H9 (cell line): ENCODE data around the gene AGBL3. TPM values are rescaled to one million over a fixed set of nuclear protein-coding genes. Genes with fewer than 3 reads are reported as not detected.

Source experiments
- DNase-seq: peaks from one replicate; pipeline ENCODE4 v3.0.0-alpha.2; 2017
- H2AFZ ChIP-seq: one replicate; pipeline ENCODE4 v1.6.1; 2013; ENCODE audit warnings: mild to moderate bottlenecking, low read length, control low read depth, moderate library complexity
- H2AK5ac ChIP-seq: 2 replicates; pipeline ENCODE4 v1.6.1; 2013; ENCODE audit warnings: low read length, control low read depth, mixed read lengths; ENCODE audit not compliant: insufficient read length
- H2BK120ac ChIP-seq: one replicate; pipeline ENCODE4 v1.6.1; 2013; ENCODE audit warnings: low read depth, mild to moderate bottlenecking, low read length, control low read depth, inconsistent platforms; ENCODE audit not compliant: poor library complexity, severe bottlenecking
- H2BK12ac ChIP-seq: 2 replicates; pipeline ENCODE4 v1.6.1; 2013; ENCODE audit warnings: low read length, control low read depth, mixed read lengths, low read depth; ENCODE audit not compliant: insufficient read length
- H2BK15ac ChIP-seq: 2 replicates; pipeline ENCODE4 v1.6.1; 2013; ENCODE audit warnings: low read depth, low read length, control low read depth
- H2BK20ac ChIP-seq: one replicate; pipeline ENCODE4 v1.6.1; 2013; ENCODE audit warnings: low read depth, mild to moderate bottlenecking, low read length, control low read depth, inconsistent platforms; ENCODE audit not compliant: poor library complexity, severe bottlenecking
- H2BK5ac ChIP-seq: 2 replicates; pipeline ENCODE4 v1.6.1; 2013; ENCODE audit warnings: low read length, control low read depth, mixed read lengths; ENCODE audit not compliant: insufficient read length
- H3K14ac ChIP-seq: 2 replicates; pipeline ENCODE4 v1.6.1; 2013; ENCODE audit warnings: low read length, control low read depth; ENCODE audit not compliant: insufficient read depth
- H3K18ac ChIP-seq: 2 replicates; pipeline ENCODE4 v1.6.1; 2013; ENCODE audit warnings: low read depth, mild to moderate bottlenecking, mixed read lengths, low read length, control low read depth; ENCODE audit not compliant: insufficient read length
- H3K23ac ChIP-seq: 2 replicates; pipeline ENCODE4 v1.6.1; 2013; ENCODE audit warnings: low read length, control low read depth, mixed read lengths, low read depth; ENCODE audit not compliant: insufficient read length
- H3K23me2 ChIP-seq: 2 replicates; pipeline ENCODE4 v1.6.1; 2013; ENCODE audit warnings: low read depth, mild to moderate bottlenecking, mixed read lengths, low read length, control low read depth; ENCODE audit not compliant: insufficient read length, poor library complexity, severe bottlenecking
- H3K27ac ChIP-seq: 2 replicates; pipeline ENCODE4 v1.5.1; 2013; ENCODE audit warnings: low read length, control low read depth, mixed read lengths, low read depth; ENCODE audit not compliant: insufficient read length
- H3K27me3 ChIP-seq: 2 replicates; pipeline ENCODE4 v1.6.1; 2013; ENCODE audit warnings: low read length, control low read depth, inconsistent platforms; ENCODE audit not compliant: insufficient read depth
- H3K4ac ChIP-seq: 2 replicates; pipeline ENCODE4 v1.6.1; 2013; ENCODE audit warnings: low read depth, mild to moderate bottlenecking, control low read depth, inconsistent platforms, low read length, moderate library complexity
- H3K4me1 ChIP-seq: 2 replicates; pipeline ENCODE4 v1.6.1; 2013; ENCODE audit warnings: low read length, control low read depth, inconsistent platforms; ENCODE audit not compliant: insufficient read depth
- H3K4me2 ChIP-seq: 2 replicates; pipeline ENCODE4 v1.6.1; 2013; ENCODE audit warnings: low read length, control low read depth, mixed read lengths; ENCODE audit not compliant: insufficient read length, insufficient read depth
- H3K56ac ChIP-seq: 2 replicates; pipeline ENCODE4 v1.6.1; 2013; ENCODE audit warnings: low read depth, mild to moderate bottlenecking, mixed read lengths, low read length, control low read depth; ENCODE audit not compliant: insufficient read length
- H3K79me1 ChIP-seq: 2 replicates; pipeline ENCODE4 v1.6.1; 2013; ENCODE audit warnings: low read depth, mild to moderate bottlenecking, moderate library complexity, low read length, control low read depth, inconsistent platforms; ENCODE audit not compliant: insufficient read depth, poor library complexity, severe bottlenecking
- H3K79me2 ChIP-seq: 2 replicates; pipeline ENCODE4 v1.6.1; 2013; ENCODE audit warnings: low read length, control low read depth, inconsistent platforms; ENCODE audit not compliant: insufficient read depth
- H3K9ac ChIP-seq: 2 replicates; pipeline ENCODE4 v1.6.1; 2013; ENCODE audit warnings: low read length, control low read depth, mixed read lengths; ENCODE audit not compliant: insufficient read length; ENCODE audit errors: extremely low read depth
- H3K9me3 ChIP-seq: one replicate; pipeline ENCODE4 v1.6.1; 2013; ENCODE audit warnings: low read depth, low read length, inconsistent platforms; ENCODE audit not compliant: control insufficient read depth
- H3T11ph ChIP-seq: one replicate; pipeline ENCODE4 v1.6.1; 2013; ENCODE audit warnings: mild to moderate bottlenecking, low read length, control low read depth, inconsistent platforms
- H4K20me1 ChIP-seq: one replicate; pipeline ENCODE4 v1.6.1; 2013; ENCODE audit not compliant: control insufficient read depth, insufficient read length, insufficient read depth
- H4K5ac ChIP-seq: 2 replicates; pipeline ENCODE4 v1.6.1; 2013; ENCODE audit warnings: low read depth, mild to moderate bottlenecking, mixed read lengths, low read length, control low read depth; ENCODE audit not compliant: insufficient read length
- H4K8ac ChIP-seq: replicated peaks from 2 replicates; pipeline ENCODE4 v1.6.1; 2013; ENCODE audit warnings: low read length, control low read depth, mixed read lengths, low read depth; ENCODE audit not compliant: insufficient read length
- H4K91ac ChIP-seq: 2 replicates; pipeline ENCODE4 v1.6.1; 2013; ENCODE audit warnings: low read depth, mild to moderate bottlenecking, moderate library complexity, mixed read lengths, low read length, control low read depth; ENCODE audit not compliant: insufficient read length
- H3K27ac Mint-ChIP-seq, 3 experiments: 2 replicates in 2 of 3; 3 replicates in 1 of 3; pipeline ENCODE4 v1.8.0; 2020 to 2021; ENCODE audit warnings: mixed read lengths in 3 of 3, mild to moderate bottlenecking in 1 of 3, moderate library complexity in 1 of 3
- H3K27me3 Mint-ChIP-seq: 2 replicates; pipeline ENCODE4 v1.8.0; 2021; ENCODE audit warnings: low read depth, mild to moderate bottlenecking, moderate library complexity, mixed read lengths
- H3K36me3 Mint-ChIP-seq, 3 experiments: 2 replicates in 2 of 3; 3 replicates in 1 of 3; pipeline ENCODE4 v1.8.0; 2020 to 2021; ENCODE audit warnings: low read depth in 3 of 3, mixed read lengths in 3 of 3; ENCODE audit not compliant: insufficient read depth in 1 of 3
- H3K4me1 Mint-ChIP-seq, 2 experiments: 2 replicates each; pipeline ENCODE4 v1.8.0; 2020; ENCODE audit warnings: mixed read lengths in 2 of 2
- H3K4me3 Mint-ChIP-seq, 2 experiments: 2 replicates in 1 of 2; 3 replicates in 1 of 2; pipeline ENCODE4 v1.8.0; 2020 to 2021; ENCODE audit warnings: mild to moderate bottlenecking in 2 of 2, mixed read lengths in 2 of 2, moderate library complexity in 1 of 2
- H3K9me3 Mint-ChIP-seq, 2 experiments: 2 replicates in 1 of 2; 3 replicates in 1 of 2; pipeline ENCODE4 v1.8.0; 2020; ENCODE audit warnings: mild to moderate bottlenecking in 2 of 2, mixed read lengths in 2 of 2, moderate library complexity in 1 of 2
- WGBS: extraction: QIAGEN DNeasy Blood & Tissue Kit; methylation state at CpG from one replicate; pipeline ENCODE4 v1.1.7; 2013; ENCODE audit warnings: missing lambda C conversion rate, low lambda C conversion rate, mixed read lengths; ENCODE audit not compliant: insufficient read length; ENCODE audit errors: extremely low coverage; 5-methylcytosine and 5-hydroxymethylcytosine counted together
- total RNA-seq: library from RNA; stranded (reverse); gene quantifications from 2 replicates; pipeline ENCODE4 v1.2.1, GENCODE V29; 2021
- TF ChIP-seq, protein P1 (sequence below): fragments of 200-600 bp; sonication (generic); conservative IDR thresholded peaks from 3 replicates; pipeline ENCODE4 v1.8.0; 2021; ENCODE audit warnings: antibody characterized with exemption, mild to moderate bottlenecking

The AGBL3 gene
- total RNA-seq, 1 experiment from 2014 or later, result 2.4 TPM

DNA sequence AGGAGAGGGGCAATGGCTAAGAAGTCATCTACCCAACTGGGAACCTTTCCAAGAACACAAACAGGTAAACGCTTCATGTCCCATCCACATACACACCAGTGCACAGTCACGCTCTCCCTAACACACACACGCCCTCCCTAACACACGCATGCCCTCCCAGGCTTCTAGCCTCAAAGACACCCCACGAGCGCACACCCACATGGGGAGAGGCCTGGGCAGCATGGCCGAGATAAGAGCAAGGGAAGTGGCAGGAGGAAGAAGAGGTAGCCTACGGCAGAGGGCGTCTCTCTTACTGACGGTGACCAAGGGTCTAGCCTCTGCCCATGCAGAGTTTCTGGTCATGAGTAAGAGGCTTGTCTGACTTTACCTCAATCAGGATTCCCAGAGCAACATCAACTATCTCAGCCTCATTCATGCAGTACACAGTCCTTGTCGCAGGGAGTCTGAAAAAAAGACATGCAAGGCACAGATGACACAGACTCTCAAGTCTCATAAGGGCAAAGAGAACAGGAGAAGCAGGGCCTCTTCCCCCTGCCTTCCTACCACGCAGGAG, 181.1 kb downstream of the AGBL3 start:
- Mint-ChIP-seq H3K4me1 (peaks cover 27 to 28% of the 10 kb centered on the region in 2 experiments), H3K27ac (peak overlapping the region in 1 of 3 experiments; percentile 34; a peak in 1 of 7 replicates), H3K4me3 (no peak overlapping the region; a peak in 1 of 5 replicates), H3K27me3 (no peaks in the 10 kb centered on the region), H3K9me3 (peaks cover 6 to 12% of the 10 kb centered on the region in 2 experiments), H3K36me3 (peaks cover 54 to 66% (median 64%) of the 10 kb centered on the region in 3 experiments)
- Histone ChIP-seq H4K8ac (no peak overlapping the region), H3K9me3 (no peaks in the 10 kb centered on the region), H3K18ac (no peak overlapping the region), H3K23ac (no peak overlapping the region), H3T11ph (no peak overlapping the region), H4K5ac (no peak overlapping the region), H3K4me1 (0 out of 2 replicates have a peak, but pooled peaks cover 2% of the 10 kb centered on the region), H2BK5ac (no peak overlapping the region), H2BK12ac (no peak overlapping the region), H3K79me2 (no peaks in the 10 kb centered on the region; the same call in 1 of the 2 replicates), H2BK120ac (no peak overlapping the region), H3K4me2 (no peak overlapping the region), H3K79me1 (no peaks in the 10 kb centered on the region), H3K27me3 (no peaks in the 10 kb centered on the region), H4K91ac (no peak overlapping the region), H3K9ac (no peak overlapping the region), H3K27ac (no peak overlapping the region), H4K20me1 (no peaks in the 10 kb centered on the region), H2BK20ac (no peak overlapping the region), H3K23me2 (peaks cover 8% of the 10 kb centered on the region), H2BK15ac (no peak overlapping the region), H2AFZ (no peak overlapping the region), H3K4ac (no peak overlapping the region), H3K14ac (no peak overlapping the region), H2AK5ac (no peak overlapping the region), H3K56ac (no peak overlapping the region)
- no peak for DNase-seq
- TF ChIP-seq, protein P1, sequence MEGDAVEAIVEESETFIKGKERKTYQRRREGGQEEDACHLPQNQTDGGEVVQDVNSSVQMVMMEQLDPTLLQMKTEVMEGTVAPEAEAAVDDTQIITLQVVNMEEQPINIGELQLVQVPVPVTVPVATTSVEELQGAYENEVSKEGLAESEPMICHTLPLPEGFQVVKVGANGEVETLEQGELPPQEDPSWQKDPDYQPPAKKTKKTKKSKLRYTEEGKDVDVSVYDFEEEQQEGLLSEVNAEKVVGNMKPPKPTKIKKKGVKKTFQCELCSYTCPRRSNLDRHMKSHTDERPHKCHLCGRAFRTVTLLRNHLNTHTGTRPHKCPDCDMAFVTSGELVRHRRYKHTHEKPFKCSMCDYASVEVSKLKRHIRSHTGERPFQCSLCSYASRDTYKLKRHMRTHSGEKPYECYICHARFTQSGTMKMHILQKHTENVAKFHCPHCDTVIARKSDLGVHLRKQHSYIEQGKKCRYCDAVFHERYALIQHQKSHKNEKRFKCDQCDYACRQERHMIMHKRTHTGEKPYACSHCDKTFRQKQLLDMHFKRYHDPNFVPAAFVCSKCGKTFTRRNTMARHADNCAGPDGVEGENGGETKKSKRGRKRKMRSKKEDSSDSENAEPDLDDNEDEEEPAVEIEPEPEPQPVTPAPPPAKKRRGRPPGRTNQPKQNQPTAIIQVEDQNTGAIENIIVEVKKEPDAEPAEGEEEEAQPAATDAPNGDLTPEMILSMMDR, result no peak
- no CpG with 5 or more reads among the region's 12 CpGs for WGBS
